MM.1S (cell line): ENCODE results near the gene FXYD2.

Experiments used
- CTCF ChIP-seq: fragments of 300-600 bp; sonication (generic); IDR thresholded peaks from 2 replicates; pipeline ENCODE4 v1.5.1; 2016; ENCODE audit warnings: antibody characterized with exemption, low read length, mixed read lengths
- EZH2 ChIP-seq: fragments of 300-600 bp; sonication (generic); optimal IDR thresholded peaks from 2 replicates; pipeline ENCODE3; 2017; ENCODE audit warnings: low read depth, mild to moderate bottlenecking, antibody characterized with exemption, low read length, mixed read lengths
- EZH2phosphoT487 ChIP-seq: fragments of 300-600 bp; sonication (generic); IDR thresholded peaks from 2 replicates; pipeline ENCODE4 v1.6.1; 2018; ENCODE audit warnings: antibody characterized with exemption, low read length

DNA sequence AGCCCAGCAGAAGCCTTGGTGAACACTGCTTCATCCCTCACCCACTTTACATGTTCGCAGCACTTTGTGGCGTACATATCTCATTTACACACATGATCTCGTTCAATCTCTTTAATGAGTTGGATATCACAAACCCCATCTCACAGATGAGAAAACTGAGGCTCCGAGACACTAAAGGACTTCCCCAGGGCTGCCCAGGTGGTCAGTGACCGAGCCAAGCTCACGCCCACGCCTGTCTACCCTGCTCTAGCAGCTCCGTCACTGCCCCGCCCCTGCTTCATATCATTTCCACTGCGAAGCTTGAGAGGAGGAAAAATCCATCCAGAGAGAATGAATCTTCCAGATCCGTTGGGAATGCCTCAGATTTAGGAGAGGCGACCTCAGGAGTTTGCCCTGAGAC lies 15.8 kb downstream of the FXYD2 start:
- no peak for TF ChIP-seq CTCF
- TF ChIP-seq EZH2phosphoT487: no peak
- TF ChIP-seq EZH2: no peak
